Stimulated activated CD8-positive, alpha-beta memory T cell treated with anti-CD3 and anti-CD28 coated beads, Interleukin-4, amount 100 ng/mL, for 4 hours (primary cell): Measurements from ENCODE around the gene ZNRF3.
"Not testable (repeated sequence)": the region's sequence is repeated elsewhere in the genome, so short reads cannot be mapped to it uniquely, and the experiment has no call there.

ENCODE experiments used
- DNase-seq, 2 donors: peaks; one replicate each; pipeline ENCODE4 v3.0.0-alpha.2; 2020; ENCODE audit warnings: low read depth in 2 of 2, low spot score in 1 of 2

ZNRF3 gene

DNA sequence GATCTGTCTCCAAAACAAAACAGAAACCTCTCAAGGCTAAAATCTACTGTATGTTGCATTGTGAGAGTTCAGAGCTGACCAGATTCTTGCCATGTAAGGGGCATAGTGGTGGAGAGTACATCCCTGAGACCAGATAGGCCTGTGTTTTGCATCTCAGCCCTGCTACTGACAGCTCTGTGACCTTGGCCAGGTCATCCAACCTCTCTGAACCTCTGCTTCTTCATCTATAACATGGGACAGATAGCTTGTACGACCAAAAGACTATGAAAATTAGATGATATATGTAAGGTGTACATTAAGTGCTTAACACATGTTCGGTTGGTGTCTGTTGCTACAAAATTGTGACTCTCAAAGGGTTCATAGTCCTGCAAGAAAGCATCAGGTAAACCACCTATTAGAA is 22.9 kb downstream of the ZNRF3 start:
- DNase-seq = no peak

DNA sequence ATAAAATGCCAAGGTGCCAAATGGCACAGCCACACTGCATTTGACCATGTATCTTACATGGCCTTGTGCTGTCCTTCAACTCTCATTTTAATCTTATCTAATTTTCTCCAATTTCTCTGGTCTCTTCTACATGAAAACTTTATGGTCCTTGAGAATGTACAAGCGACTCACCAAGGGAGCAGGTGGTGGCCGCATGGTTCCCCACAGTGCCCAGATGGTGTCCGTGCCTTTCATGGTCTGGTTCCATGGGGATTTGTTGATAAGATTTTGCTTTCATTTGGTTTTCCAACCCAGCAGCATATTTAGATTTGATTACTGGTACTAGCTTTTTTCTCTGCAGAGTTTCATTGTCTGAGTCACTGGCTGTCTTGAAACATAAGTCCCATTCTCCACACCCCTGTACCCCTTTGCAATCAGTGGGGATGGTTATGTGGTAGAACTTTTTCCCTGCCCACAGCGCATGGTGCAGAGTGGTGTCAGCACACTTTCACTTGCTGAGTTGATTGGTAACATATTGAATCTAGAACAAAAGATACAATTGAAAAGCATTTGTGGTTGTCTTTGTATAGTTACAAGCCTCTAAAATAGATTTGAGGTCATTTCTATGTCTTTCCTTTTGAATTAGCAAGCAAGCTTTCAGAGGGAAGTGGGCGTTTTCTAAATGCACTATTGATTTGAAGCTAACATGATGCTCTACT is 24.1 kb downstream of the ZNRF3 start:
- no peak for DNase-seq

DNA sequence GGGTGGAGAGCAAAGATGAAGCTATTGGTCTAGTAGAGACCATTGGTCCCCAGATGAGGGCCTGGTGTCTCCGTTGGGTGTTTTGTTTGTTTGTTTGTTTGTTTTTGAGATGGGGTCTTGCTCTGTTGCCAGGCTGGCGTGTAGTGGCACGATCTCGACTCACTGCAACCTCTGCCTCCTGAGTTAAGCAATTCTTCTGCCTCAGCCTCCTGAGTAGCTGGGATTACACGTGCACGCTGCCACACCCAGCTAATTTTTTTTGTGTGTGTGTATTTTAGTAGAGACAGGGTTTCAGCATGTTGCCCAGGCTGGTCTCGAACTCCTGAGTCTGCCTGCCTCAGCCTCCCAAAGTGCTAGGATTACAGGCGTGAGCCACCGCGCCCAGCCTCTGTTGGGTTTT is 25.4 kb downstream of the ZNRF3 start:
- DNase-seq = not testable (repeated sequence)

DNA sequence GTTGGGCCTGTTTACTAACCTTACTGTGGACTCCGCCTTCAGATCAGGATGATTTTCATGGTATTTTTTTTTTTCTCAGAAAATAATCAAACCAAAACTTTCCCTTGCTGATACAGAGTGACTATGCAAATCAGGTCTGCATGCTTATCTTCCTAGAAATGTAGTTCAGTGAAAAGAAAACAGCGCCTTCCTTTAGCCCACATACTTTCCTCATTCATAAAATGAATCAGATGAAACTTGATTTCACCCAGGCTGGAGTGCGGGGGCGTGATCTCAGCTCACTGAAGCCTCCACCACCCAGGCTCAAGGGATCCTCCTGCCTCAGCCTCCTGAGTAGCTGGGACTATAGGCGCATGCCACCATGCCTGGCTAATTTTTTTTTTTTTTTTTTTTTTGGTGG is 26.0 kb downstream of the ZNRF3 start:
- DNase-seq = peak; percentile 8 to 20

DNA sequence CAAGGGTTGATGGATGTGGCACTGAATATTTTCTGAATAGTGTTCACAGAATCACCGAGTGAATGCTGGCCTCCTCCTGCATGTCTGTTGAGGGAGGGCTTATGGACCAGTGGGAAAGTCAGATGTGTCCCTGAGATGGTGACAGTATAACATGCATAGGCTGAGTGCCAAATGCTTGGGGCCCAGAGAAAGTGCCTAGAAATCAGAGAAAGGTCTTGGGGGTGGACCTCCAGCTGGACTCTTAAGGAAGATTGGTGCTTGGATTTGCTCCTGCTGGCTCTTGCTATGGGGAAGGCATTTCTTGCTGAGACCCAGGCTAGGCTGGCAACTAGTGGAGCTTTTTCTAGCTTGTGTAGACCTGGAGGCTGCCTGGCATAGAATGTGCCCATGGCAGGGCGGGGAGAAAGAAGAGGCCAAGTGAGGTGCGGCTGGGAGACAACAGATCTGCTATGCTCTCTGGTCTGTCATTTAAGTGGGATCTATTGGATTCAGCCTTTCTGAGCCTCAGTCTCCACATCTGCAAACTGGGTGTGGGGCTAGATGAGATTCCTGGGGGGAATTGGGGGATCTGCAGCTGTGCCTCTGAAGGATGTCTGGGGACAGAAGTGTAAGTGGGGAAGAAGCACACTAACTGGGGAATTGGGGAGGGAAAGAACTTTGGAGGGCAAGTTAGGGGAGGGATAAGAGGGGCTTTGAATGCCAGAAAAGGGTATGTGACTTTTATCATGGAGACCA is 27.4 kb downstream of the ZNRF3 start:
- DNase-seq = no peak

DNA sequence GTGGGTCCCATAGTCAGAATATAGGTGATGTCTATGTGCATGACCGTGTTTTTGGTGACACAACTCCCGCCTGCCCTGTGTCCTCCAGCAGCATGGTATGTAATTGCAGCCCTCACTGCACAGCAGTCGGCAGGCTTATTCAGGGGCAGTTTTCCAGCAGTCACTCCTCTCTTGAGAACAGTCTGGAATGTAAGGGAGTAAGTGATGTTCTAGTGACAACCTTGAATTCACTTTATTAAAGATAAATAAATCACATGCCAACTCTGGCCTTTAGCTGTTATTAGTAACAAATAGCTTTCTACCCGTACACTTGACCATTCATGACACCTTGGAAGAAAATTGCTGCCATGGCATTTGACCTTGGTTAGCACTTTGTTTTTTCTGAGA is 27.9 kb downstream of the ZNRF3 start:
- DNase-seq = no peak

DNA sequence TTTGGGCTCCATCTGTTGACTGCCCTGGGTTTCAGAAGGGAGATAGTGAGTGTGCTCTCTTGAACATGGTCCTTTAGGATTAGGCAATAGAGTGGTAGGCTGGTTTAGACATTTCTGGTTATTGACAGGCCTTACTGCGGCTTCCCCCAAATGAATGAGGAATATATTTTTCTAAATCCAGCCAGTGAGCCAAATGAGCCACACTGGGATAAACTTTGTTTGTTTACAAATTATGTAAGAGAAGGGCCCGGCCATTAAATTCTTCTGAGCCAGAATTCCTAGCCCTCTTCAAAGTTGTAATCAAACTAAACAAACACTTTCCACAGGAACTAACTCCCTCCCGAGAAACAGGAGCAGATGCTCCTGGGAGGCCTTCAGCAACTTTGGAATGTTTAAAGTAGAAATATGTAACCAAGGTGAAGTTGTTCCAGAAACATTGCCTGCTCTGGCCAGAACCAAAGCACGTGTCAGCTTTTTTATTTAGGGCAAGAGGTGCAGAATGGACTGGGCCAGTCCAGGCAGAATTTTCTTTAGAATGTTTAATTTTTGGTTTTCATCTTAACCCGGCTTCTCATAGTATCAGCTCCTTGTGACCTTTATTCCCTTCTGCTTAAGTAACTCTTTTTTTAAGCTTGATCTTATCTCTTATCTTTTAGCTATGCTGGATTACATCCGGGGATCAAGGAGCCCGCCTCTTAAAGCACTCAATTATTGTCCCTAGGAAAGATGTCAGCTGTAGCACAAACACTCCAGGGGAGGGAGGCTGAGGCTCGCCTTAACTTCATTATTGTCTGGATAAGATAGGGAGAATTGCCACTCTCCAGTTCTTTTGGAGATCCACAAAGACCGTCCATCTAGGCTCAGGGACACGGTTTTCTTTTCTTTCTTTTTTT is 28.7 kb downstream of the ZNRF3 start:
- DNase-seq = no peak

DNA sequence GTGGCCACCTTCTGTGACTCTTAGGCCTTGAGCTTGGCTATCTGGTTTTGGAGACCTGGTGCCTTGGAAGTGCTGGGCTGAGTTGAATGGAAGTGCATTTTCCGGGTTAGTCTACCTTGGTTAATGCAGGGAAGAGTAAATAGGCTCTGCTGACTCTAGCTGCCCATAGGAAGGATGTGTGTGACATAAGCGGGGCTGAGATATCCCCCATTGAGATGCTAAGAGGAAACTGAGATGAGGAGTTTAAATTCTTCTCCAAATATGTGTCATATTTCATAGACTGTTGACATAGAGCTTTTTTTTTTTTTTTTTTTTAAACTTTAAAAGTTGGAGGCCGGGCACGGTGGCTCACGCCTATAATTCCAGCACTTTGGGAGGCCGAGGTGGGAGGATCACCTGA is 30.8 kb downstream of the ZNRF3 start:
- DNase-seq = no peak

DNA sequence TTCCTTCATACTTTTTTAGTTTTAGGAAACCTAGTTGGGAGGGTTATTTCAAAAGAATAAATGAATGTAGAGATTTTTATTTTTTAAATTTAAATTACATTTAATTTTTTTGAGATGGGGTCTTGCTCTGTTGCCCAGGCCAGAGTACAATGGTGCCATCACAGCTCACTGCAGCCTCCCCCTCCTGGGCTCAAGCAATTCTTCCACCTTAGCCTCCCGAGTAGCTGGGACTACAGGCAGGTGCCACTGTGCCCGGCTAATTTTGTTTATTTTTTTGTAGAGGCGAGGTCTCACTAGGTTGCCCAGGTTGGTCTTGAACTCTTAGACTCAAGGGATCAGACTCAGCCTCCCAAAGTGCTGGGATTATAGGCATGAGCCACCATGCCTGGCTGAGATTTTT is 32.6 kb downstream of the ZNRF3 start:
- no peak for DNase-seq

DNA sequence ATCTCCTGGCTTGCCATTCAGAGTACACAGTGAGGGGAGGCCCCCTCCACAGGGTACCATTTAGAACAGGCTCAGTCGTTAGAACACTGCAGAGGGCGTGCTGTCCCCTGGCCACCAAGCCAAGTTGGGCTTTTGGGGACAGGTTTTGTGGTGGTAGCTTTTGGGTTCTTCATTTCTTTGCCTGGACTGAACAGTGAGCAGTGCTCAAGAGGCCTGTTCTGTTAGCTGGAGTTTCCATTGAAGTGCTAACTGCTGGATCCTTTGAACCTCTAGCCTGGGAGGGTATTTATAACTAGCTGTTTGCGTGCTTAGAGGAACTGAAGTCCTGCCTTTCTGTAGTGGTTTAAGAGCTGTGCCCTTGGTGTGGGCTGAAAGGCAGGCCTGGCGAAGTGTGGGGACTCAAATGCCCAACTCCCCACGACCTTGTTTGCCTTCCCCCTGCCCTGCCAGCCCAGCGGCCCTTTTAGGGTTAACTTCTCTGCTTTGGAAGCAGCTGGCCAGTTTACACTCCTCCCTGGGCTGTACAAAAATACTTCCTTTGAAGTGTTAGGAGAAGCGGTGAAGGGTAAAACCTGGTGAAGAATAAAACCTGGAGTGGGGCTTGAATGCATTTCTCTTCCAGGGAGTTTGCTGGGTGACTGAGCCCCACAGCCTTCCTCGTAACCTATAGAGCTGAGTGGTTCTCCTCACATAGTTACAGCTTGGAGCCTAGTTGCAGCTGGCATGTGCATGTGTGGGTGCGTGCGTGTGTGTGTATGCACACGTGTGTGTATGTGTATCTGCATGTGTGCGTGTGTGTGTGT is 34.6 kb downstream of the ZNRF3 start:
- DNase-seq = no peak

DNA sequence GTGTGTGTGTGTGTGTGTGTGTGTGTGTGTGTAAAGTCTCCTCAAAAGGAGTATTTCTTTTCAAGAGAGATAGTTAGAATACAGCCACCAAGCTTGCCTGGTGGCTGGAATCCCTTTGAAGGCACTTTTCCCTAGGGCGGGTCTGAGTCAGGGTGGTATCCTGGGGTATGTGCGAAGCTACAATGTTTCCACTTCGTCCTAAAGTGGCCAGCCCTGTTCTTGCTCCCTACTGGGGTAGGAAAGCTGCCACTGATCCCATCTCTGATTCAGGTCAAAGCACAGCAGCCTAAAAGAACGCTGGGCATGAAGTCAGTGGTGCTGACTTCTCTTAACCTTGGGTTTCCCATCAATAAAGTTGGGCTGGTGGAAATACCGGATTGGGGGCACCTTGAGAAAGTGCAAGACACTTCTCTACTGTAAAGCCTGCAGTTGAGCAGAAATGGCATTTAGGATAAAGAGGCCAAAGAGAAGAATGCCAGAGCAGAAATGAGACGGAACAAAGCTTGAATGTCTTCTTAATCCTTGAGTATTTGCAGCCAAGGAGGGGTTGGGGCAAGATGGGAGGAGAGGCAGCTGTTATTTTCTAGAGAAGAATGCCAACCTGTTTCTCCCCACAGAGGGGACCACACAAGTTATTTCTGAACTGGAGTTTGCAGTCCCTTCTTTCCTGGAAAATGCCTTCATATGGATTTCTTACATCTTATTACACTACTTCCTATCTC is 35.3 kb downstream of the ZNRF3 start:
- DNase-seq = no peak

DNA sequence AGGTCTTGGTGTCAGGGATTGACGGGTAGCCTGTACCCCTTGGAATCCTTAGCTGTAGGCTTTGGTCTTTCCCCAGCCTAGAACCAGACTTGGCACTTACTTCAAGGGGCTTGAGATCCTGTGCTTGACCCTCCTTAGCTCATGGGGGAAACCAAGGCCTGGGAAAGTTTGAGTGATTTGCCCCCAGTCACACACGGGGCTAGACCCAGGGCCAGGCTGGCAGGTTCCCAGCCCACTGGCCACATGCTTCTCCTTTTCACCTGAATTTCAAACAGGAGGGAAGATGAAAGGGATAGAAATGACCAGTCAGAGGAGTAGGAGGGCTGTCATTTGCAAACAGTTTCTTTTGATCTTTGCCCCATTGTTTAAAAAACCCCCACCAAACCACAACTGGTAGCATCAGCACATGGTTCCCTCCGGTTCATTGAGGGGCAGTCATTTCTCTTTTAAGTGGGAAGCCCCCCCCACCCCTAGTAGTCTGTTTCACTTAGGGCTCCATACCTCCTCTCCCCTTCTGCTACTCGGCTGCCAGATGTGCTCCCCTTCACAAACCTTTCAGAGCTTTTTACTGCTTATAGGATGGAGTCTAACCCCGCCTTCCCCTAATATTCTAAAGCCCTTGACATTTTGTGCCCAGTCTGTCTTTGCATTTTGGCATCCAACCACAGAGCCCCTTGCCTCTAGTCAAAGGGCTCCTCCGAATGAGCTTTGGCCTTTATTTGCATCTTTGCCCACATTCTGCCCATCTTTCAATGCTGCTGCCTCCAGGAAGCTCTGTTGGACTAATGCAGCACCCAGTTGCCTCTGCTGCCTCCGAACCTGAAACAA is 37.6 kb downstream of the ZNRF3 start:
- DNase-seq = no peak

DNA sequence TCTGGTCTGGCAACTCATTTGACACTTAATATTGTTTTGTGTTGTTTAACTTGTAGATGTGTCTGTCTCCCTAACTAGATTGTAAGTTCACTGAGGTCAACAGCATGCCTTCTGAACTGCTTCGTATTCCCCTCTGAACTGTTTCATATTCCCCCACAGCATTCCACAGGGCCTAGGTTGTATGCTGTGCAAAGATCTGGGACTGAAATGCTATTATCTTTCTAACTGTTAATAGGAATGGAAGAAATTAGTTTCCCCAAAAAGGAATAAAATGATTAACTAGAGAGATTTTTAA is 38.2 kb downstream of the ZNRF3 start:
- DNase-seq = no peak

DNA sequence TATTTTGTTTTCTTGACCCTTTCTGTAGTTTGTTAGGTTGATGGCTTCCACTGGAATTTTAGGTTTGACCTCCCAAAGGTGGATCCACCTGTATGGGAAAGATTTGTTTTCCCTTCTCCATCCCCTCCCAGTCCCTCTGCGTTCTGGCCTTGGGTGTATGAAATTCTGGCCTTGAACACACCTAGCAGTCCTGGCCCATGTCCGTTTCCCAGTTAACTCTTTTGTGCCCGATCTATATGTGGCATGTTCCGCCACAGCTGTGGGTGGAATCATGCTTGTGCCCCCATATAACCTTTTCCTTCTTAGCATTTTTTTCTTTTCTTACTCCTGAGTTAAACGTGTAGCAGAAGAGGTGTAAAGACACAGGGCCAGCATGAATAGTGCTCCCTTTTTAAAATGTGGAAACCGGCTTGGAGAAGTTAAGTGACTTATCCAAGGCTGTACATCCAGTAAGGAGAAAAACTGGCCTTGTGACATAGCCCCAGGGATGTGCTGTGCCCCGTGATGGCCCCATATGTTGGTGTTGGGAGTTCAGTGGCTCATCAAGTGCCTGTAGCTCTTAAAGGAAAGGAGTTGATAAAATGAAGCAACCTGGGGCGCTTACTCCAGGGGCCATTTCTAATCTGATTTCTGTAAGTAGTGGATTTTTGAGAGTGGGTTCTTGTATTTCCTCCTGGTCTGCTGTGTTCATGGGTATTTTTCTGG is 39.3 kb downstream of the ZNRF3 start:
- DNase-seq = no peak

DNA sequence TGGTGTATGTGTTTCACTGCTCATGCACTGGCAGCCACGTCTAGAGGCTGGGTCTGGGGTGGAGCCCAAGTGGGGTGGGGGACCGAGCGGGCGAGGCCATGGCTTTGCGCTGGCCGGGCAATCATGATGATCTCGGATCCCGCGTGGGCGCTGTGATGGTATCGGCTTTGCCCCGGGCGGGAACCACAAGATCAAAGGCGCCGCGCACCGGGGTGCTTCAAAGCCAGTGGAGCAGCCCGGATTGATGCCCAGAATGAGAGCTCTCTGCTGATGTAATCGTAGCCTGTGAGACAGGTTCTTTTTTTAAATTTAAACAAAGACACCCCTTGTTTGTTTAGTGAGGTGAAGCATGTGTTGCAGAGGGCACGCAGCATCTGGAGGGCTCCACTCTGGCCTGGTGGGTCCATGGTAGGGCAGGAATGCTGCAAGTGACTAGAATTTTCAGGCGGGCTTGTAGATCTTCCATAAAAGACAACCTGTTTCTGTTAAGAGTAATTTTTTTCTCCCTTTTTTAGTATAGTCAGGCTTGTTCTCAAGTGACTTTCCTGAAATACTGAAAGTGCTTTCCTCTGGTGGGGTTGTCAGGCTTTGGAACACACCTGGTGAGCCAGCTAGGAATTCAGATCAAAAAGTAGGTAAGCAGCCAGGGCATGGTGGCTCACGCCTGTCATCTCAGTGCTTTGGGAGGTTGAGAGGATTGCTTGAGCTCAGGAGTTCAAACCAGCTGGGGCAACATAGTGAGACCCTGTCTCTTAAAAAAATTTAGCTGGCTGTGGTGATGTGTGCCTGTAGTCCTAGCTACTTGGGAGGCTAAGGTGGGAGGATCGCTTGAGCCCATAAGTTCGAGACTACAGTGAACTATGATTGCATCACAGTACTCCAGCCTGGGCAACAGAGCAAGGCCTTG is 40.7 kb downstream of the ZNRF3 start:
- DNase-seq = no peak

DNA sequence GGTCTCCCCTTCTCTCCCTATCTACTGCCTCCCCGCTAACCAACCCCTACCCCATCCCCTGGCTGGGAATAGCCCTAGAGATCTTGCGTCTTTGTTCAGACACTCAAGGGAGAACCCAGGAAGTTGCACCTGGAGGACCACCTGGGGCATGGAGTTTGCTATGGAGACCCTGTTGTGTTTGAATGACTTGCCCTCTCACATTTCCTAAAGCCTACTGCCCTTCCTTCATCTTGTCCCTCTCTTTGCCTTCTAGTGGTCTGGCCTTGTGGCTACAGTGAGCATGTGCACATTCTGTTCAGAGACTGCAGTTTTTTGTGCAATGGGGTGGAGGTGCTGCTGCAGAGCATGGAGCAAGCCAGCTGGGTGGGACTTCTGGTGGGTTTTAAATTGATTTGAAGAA is 42.5 kb downstream of the ZNRF3 start:
- no peak for DNase-seq

DNA sequence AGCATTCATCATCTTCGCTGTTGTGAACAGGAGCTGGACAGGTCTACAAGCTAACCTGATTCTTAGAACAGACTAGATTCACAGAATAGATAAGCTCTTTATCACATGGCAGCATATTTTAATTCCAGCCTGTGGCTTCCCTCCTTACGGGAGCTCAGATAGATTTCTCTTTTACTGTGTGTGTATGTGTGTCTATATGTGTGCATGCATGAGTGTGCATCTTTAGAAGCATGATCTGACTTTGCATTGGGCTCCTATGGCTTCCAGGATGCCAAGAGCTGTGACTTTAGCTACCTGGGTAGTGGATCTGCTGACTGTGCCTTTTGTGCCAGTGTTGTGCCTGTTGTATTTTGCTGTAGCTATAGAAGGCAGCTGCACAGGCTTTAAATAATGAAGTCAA is 44.3 kb downstream of the ZNRF3 start:
- no peak for DNase-seq

DNA sequence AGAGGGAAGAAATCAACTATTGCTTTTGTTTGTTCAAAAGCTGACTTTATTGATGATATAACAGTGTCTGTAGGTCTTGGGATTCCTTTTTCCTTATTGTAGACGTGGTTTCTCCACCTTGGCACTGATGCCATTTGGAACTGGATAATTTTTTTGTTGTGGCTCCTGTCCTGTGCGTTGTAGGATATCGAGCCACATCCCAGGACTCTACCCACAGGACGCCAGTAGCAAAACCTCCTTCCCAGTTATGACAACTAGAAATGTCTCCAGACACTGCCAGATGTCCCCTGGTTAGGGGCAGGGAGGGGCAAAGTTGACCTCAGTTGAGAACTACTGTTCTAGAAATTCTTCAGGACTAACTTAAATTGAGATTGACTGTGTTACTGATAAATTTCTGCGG is 45.8 kb downstream of the ZNRF3 start:
- DNase-seq = no peak
